Embryonic facial prominence (tissue), 1 donor: Measurements from ENCODE around the gene BLID.

Source experiments
- DNase-seq: peaks from one replicate; pipeline ENCODE4 v3.0.0-alpha.2; 2016; ENCODE audit errors: extremely low spot score

BLID gene

GRCh38 chr11:122105044-122105758 lies 10.8 kb downstream of the BLID start:
- DNase-seq: no peak

- no peak for DNase-seq
Observed at GRCh38 chr11:122104341-122104740, 11.7 kb downstream of the BLID start.

GRCh38 chr11:122103726-122104125 lies 12.3 kb downstream of the BLID start:
- no peak for DNase-seq

- DNase-seq: no peak
Observed at GRCh38 chr11:122103321-122103720, 12.7 kb downstream of the BLID start.

- DNase-seq: no peak
Observed at GRCh38 chr11:122102426-122102825, 13.6 kb downstream of the BLID start.

- DNase-seq: peak; percentile 94
Observed at GRCh38 chr11:122101625-122102291, 14.3 kb downstream of the BLID start.

- no peak for DNase-seq
Observed at GRCh38 chr11:122100756-122101080, 15.3 kb downstream of the BLID start.

GRCh38 chr11:122100037-122100755 lies 15.8 kb downstream of the BLID start:
- DNase-seq: peak; percentile 84

GRCh38 chr11:122099374-122100036 lies 16.5 kb downstream of the BLID start:
- peak; percentile 73 for DNase-seq

- no peak for DNase-seq
Observed at GRCh38 chr11:122098261-122098980, 17.6 kb downstream of the BLID start.

- peak; percentile 85 for DNase-seq
Observed at GRCh38 chr11:122097419-122098001, 18.5 kb downstream of the BLID start.

- no peak for DNase-seq
Observed at GRCh38 chr11:122096272-122097112, 19.5 kb downstream of the BLID start.

- peak; percentile 54 for DNase-seq
Observed at GRCh38 chr11:122095681-122096262, 20.2 kb downstream of the BLID start.

GRCh38 chr11:122094836-122095235 lies 21.2 kb downstream of the BLID start:
- DNase-seq: no peak

- no peak for DNase-seq
Observed at GRCh38 chr11:122093731-122094275, 22.2 kb downstream of the BLID start.

GRCh38 chr11:122091835-122092234 lies 24.2 kb downstream of the BLID start:
- DNase-seq: no peak

- DNase-seq: no peak
Observed at GRCh38 chr11:122089111-122089510, 26.9 kb downstream of the BLID start.

- no peak for DNase-seq
Observed at GRCh38 chr11:122085712-122086111, 30.3 kb downstream of the BLID start.

- DNase-seq: peak; percentile 80
Observed at GRCh38 chr11:122085264-122085663, 30.8 kb downstream of the BLID start.

- DNase-seq: no peak
Observed at GRCh38 chr11:122082205-122082604, 33.8 kb downstream of the BLID start.
